GM12864 (cell line): ENCODE results near the gene SHISA9.

Source experiments
- DNase-seq: peaks from one replicate; pipeline ENCODE4 v3.0.0-alpha.2; 2011; ENCODE audit warnings: low read depth
- H3K4me3 ChIP-seq: 2 replicates; pipeline ENCODE4 v1.5.1; 2011; ENCODE audit warnings: mild to moderate bottlenecking, low read depth, low read length, control low read depth
- CTCF ChIP-seq: IDR thresholded peaks from 2 replicates; pipeline ENCODE4 v1.5.1; 2011; ENCODE audit warnings: low read depth, mild to moderate bottlenecking, moderate library complexity, low read length, control low read depth, inconsistent platforms; ENCODE audit errors: missing control alignments

SHISA9 gene

GRCh38 chr16:13242201-13242600, 340.8 kb downstream of the SHISA9 start:
- TF ChIP-seq CTCF = no peak
- DNase-seq = no peak
- H3K4me3 ChIP-seq = no peak overlapping the region

GRCh38 chr16:13244770-13245169, 343.4 kb downstream of the SHISA9 start:
- H3K4me3 ChIP-seq = no peak overlapping the region
- TF ChIP-seq CTCF = no peak
- no peak for DNase-seq

- no peak for DNase-seq
- TF ChIP-seq CTCF = no peak
- H3K4me3 ChIP-seq = no peak overlapping the region
Observed at GRCh38 chr16:13245713-13246377, 344.4 kb downstream of the SHISA9 start.

GRCh38 chr16:13254998-13255614, 353.7 kb downstream of the SHISA9 start:
- DNase-seq = no peak
- no peak for TF ChIP-seq CTCF
- H3K4me3 ChIP-seq = no peak overlapping the region

- H3K4me3 ChIP-seq = no peak overlapping the region
- DNase-seq = no peak
- TF ChIP-seq CTCF = no peak
Observed at GRCh38 chr16:13262270-13263090, 361.1 kb downstream of the SHISA9 start.

- TF ChIP-seq CTCF = no peak
- no peak overlapping the region for H3K4me3 ChIP-seq
- no peak for DNase-seq
Observed at GRCh38 chr16:13264749-13265552, 363.6 kb downstream of the SHISA9 start.
